Smooth muscle cell of the brain vasculature (primary cell): Measurements from ENCODE around the gene KRTAP4-6.
"Not testable (repeated sequence)": the region's sequence is repeated elsewhere in the genome, so short reads cannot be mapped to it uniquely, and the experiment has no call there.

Experiments
- DNase-seq: peaks from one replicate; pipeline ENCODE4 v3.0.0-alpha.2; 2012; ENCODE audit warnings: low read depth, low spot score

Gene KRTAP4-6

DNA sequence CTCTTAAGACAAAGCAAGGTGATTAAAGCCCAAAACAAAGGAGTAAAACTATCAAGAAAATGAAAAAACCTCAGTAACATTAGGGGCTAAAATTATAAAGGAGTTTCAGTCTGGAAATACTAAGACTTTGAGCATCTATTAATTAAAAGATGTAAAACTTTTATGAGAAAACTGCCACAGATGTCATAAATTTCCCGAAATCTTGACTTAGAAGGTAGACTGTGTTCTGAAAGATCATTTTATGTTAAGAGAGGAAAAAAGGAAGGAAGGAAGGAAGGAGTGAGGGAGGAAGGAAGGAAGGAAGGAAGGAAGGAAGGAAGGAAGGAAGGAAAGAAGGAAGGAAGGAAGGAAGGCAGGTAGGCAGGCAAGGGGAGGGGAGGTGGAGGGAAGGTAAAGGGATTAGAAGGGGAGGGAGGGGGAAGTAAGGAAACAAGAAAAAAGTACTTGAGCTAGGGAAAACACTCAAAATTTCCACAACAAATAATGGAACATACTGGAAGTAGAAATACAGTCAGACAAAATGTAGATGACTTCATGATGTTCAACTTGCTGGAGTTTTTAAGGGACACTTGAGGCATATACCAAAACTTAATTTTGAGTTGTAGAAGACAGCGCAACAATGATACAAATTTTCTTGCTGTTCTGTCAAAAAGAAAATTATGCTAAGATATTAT, 7.3 kb upstream of the KRTAP4-6 start:
- no peak for DNase-seq

- DNase-seq, result no peak
These were observed 4.9 kb upstream of the KRTAP4-6 start for GRCh38 chr17:41145261-41145660.

GRCh38 chr17:41144846-41145245, 4.5 kb upstream of the KRTAP4-6 start:
- no peak for DNase-seq

- DNase-seq, result no peak
These were observed 1.0 kb upstream of the KRTAP4-6 start for GRCh38 chr17:41141361-41141760.

DNA sequence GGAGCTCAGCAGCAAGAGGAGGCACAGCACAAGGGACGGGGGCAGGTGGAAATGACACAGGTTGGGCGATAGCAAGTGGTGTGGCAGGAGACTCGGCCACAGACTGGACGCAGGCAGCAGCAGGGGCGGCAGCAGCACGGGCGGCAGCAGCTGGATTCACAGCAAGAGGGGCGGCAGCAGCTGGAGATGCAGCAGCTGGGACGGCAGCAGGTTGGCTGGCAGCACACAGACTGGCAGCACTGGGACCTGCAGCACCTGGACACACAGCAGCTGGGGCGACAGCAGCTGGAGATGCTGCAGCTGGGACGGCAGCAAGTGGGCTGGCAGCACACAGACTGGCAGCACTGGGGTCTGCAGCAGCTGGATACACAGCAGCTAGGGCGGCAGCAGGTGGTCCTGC, 479 bp downstream of the KRTAP4-6 start:
- DNase-seq, result not testable (repeated sequence)

DNA sequence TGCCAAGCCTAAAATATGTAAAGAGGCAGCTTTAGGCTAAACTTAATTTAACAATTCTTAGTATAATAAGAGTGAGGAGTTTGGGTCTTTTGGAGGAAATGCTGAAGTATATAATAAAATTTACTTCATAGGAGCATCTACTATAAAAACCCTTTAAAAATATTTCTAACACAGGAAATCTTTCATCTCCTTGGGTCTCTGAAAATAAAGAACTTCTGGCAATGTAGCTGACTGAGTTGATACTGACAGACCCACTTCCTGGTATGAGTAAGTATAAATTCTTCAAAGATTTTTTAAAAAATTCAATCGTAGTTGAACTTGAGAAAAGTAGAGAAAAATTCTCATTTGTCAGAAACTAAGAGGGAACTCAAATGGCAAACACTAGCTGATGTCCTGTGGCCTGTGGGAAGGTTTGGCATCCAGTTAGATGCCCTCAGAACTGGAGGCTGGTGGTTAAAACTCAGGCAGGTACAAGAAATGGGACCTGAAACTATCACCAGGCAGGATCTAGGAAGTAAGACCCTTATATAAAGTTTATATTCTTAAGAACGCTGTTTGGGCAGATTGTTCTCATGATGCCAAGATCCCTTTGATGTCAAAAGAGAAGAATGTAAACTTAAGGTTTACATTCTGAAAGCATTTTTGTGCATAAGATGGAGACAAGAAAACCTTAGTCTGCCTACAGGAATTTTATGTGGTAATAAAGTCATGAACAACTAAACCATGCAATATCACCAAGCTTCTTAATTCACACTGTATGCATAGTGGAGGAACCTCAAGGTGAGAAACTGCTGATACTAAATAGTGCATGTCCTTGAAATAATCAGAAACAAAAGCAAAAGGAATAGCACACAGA, 6.2 kb downstream of the KRTAP4-6 start:
- no peak for DNase-seq

DNA sequence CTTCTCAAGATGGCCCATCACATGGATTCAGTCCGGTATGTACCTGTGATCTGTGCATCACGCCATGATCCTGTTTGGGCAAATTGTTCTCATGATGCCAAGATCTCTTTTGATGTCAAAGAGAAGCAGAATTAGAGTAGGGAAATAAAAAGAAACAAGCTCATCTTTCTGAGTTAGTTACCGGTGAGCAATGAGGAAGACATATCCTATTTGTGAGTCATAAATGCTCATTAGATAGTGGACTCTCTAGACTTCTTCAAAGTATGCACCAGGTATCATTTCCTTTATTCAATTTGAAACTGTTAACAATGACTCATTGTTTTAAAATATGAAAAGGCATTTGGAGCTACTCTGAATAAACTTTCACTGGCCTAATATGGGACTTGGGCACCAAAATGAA, 8.4 kb downstream of the KRTAP4-6 start:
- DNase-seq, result no peak

- DNase-seq, result no peak
These were observed 13.0 kb downstream of the KRTAP4-6 start for GRCh38 chr17:41127371-41127770.

DNA sequence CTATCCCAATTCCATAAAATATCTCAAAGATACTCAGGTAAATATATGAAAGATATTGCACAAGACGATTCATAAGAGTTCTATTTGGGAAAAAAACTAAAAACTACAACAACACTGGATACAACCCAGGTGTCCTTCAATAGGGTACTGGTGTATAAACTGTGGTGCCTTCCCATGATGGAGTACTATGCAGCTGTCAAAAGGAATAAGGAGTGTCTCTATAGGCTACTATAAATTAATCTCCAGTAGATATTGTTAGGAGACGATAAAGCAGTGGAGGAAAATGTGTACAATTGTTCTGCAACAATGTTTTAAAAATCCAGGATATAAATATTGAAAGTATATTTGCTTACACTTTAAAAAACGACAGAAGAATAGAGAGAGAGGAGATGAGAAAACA, 13.9 kb downstream of the KRTAP4-6 start:
- no peak for DNase-seq

GRCh38 chr17:41125064-41125463, 15.3 kb downstream of the KRTAP4-6 start:
- no peak for DNase-seq

- DNase-seq, result not testable (repeated sequence)
These were observed 16.4 kb downstream of the KRTAP4-6 start, which contains the start of gene KRTAP4-12 for GRCh38 chr17:41123991-41124371. KRTAP4-12 (minus strand) TSS chr17:41124182; CDS start chr17:41124122, 60 bp downstream.

- DNase-seq, result not testable (repeated sequence)
These were observed 16.9 kb downstream of the KRTAP4-6 start for GRCh38 chr17:41123292-41123990.

DNA sequence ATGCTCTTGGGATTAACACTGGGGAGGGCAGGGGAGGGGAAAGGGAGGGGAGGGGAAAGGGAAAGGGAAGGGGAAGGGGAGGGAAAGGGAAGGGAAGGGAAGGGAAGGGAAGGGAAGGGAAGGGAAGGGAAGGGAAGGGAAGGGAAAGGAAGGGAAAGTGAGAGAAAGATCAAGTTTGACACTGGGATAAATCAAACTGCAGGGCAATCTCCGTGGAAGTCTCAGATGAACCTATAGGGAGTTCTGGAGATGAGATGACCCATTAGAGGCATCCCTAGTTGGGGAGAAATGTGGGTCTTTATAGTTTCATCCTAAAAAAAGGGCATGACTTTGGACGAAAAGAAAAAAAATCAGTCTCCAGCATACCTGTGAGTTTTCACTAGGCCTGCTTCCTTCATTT, 18.6 kb downstream of the KRTAP4-6 start:
- DNase-seq, result no peak

- DNase-seq, result not testable (repeated sequence)
These were observed 20.4 kb downstream of the KRTAP4-6 start for GRCh38 chr17:41119696-41120690.

- no peak for DNase-seq
These were observed 21.6 kb downstream of the KRTAP4-6 start for GRCh38 chr17:41118721-41119120.

GRCh38 chr17:41117846-41118386, 22.4 kb downstream of the KRTAP4-6 start, which contains the start of gene KRTAP4-11:
KRTAP4-11 (minus strand) TSS chr17:41118373; CDS start chr17:41118315, 58 bp downstream.
- DNase-seq, result not testable (repeated sequence)

GRCh38 chr17:41116297-41116696, 24.0 kb downstream of the KRTAP4-6 start:
- no peak for DNase-seq

GRCh38 chr17:41111151-41111885, 29.0 kb downstream of the KRTAP4-6 start:
- DNase-seq, result no peak

DNA sequence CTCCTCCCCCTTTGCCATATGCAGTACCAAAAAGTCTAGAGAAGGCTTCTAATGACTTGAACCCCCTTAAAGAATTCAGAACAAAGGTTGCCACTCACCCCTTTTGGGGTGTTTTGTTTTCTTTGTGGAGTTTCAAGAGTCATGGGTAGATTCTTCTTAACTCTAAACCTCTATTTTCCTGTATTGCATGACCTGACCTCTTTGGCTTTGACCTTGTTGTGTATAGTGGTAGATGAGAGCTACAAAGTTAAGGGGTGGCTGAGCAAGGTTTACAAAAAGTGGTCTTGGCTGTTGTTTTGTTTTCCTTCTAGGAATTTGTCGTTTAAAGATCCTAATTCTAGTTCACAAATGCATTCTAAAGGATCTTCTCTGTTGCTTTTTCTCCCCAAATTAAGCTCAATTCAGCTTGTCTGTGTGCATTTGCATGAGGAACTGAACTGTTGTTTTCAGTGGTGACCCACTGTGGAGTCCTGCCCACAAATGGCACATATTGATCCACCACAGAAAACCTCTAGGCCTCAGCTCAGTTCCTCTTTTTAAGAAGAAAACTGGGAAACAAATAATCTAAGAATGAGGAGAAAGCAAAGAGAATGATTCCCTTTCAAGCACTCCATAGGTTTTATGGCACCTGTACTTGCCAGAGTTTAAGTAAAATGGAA, 31.5 kb downstream of the KRTAP4-6 start:
- DNase-seq, result not testable (repeated sequence)
